GM18861 (cell line): Measurements from ENCODE around the gene KIF4A.
"Not testable (repeated sequence)": the region's sequence is repeated elsewhere in the genome, so short reads cannot be mapped to it uniquely, and the experiment has no call there.

Experiments used
- ATAC-seq: cut with Tn5 transposase; IDR thresholded peaks from one replicate; pipeline ENCODE4 v1.9.1; 2021; ENCODE audit not compliant: unreplicated experiment

Gene KIF4A

GRCh38 chrX:70280573-70280972 lies 9.3 kb upstream of the KIF4A start:
- no peak for ATAC-seq

DNA sequence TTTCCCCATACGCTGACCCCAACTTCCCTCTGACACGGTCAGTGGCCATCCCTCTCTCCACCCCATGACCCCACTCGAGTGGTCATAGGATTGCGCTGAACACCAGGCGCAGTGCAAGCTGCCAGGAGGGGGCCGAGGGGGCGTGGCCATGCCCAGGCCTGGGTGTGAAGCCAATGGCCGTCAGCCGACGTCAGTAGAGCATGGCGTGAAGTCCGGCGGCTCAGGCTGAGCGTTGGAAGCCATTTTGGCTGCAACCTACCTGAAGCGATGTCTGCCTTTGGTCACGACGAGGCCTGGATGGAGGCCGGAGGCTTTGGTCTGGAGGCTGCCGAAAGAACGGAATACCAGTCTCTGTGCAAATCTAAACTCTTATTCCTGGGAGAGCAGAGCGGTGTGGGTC lies 8.0 kb upstream of the KIF4A start, which contains the start of gene RAB41:
Gene RAB41, plus strand, starts transcription at position 222 of the 400 bp plus-strand sequence. Its CDS starts 46 bp downstream, at position 268.
- ATAC-seq = no peak

- ATAC-seq = no peak
Observed at GRCh38 chrX:70289168-70289792, 624 bp upstream of the KIF4A start.

DNA sequence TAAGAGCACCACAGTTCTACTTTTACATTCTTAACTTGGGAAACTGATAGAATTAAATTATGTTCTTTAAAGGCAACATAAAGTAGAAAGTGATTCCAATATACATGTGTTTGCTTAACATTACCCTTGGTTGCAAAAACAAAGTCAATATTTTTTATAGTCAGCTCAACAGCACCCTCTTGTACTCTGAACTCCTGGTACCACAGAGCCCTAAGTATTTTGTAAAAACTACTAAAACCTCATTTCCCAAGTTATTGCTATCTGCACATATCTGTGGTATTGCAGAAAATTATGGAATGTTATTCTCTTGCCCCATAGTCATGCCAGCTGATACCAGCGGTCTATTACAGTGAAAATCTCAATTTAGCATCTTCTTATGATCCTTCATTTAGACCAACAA lies 2.9 kb downstream of the KIF4A start:
- ATAC-seq = no peak

GRCh38 chrX:70293621-70294020 lies 3.7 kb downstream of the KIF4A start:
- ATAC-seq = no peak

- ATAC-seq = no peak
Observed at GRCh38 chrX:70301716-70302115, 11.8 kb downstream of the KIF4A start.

- ATAC-seq = no peak
Observed at GRCh38 chrX:70313503-70313902, 23.6 kb downstream of the KIF4A start.

- ATAC-seq = no peak
Observed at GRCh38 chrX:70322784-70323183, 32.9 kb downstream of the KIF4A start.

- not testable (repeated sequence) for ATAC-seq
Observed at GRCh38 chrX:70323628-70324027, 33.7 kb downstream of the KIF4A start.

DNA sequence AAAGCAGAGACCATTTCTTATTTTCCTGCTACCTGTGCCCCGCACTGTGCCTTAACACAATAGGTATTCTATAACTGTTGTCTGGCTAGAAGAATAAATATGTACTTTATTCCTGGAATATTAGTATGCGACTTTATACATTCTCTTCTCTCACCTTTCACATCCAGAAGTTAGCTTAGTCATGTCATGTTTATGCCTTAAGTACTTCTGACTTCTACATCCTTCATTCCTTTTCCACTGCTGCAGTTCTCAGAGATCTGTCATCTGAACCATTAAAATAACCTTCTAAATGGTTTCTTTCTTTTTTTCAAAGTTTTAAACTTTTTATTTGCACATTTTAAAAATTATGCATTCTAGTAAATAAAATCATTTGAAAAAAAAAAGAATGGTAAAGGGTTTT lies 34.4 kb downstream of the KIF4A start:
- no peak for ATAC-seq

- no peak for ATAC-seq
Observed at GRCh38 chrX:70331161-70331560, 41.3 kb downstream of the KIF4A start.

- no peak for ATAC-seq
Observed at GRCh38 chrX:70332600-70332999, 42.7 kb downstream of the KIF4A start.

- ATAC-seq = peak; percentile 100
Observed at GRCh38 chrX:70336767-70337166, 46.9 kb downstream of the KIF4A start.

DNA sequence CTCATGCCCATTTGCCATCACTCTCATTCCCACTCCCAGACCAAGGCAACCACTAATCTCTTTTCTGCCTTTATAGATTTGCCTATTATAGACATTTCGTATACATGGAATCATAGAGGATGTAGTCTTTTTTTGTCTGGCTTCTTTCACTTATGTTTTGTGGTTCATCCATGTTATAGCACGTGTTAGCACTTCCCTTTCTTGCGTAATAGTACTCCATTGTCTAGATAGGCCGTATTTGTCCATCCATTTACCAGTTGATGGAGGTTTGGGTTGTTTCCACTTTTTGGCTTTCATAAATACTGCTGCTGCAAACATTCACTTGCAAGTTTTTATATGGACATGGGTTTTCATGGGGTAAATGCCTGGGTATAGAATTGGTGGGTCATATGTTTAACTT lies 48.4 kb downstream of the KIF4A start:
- no peak for ATAC-seq

DNA sequence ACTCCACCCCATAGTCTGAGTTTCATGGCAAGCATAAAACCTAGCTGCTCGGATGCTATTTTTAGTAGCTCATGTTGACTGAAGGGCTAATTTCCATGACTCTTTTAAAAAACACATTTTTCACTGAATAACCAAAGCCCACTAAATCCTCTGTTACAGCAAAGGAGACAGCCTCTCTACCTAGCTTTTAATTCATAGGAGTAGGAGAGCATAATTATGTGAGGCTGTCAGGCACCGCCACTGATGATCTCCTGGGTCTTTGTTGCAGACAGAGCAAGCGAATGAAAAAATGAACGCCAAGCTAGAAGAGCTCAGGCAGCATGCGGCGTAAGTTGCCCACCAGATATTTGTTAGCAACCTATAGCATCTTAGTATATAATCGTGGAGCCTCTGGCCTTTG lies 53.5 kb downstream of the KIF4A start:
- no peak for ATAC-seq

DNA sequence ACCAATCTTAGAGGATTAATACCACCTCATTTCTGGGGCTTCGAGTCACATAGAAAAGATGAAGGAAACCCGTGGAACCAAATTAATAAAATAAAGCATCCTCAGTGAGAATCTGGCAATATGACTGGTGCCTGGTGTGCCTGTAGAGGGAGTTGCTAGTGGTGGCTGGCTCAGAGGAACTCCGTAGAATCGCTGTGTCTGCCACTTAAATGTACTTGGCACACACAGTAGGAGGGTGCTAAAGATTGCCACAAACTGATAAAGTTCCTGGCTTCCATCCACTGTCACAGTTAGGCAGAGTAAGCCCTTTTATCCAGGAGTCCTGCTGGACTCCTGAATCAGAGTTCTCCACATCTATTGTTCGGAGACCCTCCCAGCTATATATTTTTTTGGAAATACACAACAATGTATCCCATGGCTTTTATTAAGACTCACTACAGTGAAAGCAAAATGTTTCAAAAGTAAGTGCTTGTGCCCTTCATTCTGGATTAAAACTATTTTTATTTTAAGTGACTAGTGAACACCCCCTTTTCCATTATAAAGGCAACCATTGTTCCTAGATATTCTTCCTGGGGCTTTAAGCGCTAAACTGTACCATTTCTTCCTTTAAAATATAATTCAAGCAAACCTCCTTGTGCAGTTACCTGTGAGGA lies 56.6 kb downstream of the KIF4A start:
- no peak for ATAC-seq

DNA sequence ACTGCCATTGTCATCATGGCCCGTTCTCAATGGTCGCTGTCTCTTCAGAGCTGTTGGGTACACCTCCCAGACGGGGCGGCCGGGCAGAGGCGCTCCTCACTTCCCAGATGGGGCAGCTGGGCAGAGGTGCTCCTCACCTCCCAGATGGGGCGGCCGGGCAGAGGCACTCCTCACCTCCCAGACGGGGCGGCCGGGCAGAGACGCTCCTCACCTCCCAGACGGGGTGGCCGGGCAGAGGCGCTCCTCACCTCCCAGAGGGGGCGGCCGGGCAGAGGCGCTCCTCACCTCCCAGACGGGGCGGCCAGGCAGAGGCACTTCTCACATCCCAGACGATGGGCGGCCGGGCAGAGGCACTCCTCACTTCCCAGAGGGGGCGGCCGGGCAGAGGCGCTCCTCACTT lies 58.9 kb downstream of the KIF4A start:
- ATAC-seq = not testable (repeated sequence)

- ATAC-seq = not testable (repeated sequence)
Observed at GRCh38 chrX:70349367-70350125, 59.6 kb downstream of the KIF4A start.

DNA sequence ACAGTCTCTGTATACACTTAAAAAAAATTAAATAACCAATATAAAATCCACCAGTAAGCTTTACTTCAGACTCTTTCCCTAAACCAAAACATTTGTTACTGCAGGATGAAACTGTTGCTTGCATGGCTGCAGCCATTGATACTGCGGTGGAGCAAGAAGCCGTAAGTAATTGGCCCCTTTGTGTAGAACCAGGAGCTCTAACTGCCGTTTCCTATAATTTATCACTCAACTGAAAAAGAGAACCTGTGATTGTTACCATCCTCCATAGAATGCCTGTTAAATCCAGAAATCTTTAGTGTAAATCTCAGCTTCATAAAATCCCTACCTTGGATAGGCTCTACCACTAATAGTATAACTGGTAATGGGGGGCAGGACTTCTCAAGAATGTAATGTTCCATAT lies 62.6 kb downstream of the KIF4A start:
- ATAC-seq = no peak

DNA sequence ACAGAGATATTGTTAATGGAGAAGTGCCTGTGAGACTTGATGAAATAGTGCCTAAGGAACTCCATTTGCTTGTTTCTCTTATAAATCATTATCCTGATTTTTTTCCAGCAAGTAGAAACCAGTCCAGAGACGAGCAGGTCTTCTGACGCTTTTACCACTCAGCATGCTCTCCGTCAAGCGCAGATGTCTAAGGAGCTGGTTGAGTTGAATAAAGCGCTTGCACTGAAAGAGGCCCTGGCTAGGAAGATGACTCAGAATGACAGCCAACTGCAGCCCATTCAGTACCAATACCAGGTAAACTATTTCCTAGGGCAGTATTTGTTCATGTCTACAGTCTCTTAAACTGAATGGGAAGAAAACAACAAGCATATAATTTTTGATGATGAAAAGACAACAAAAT lies 63.6 kb downstream of the KIF4A start:
- ATAC-seq = no peak

GRCh38 chrX:70354716-70355115 lies 64.8 kb downstream of the KIF4A start:
- no peak for ATAC-seq

- ATAC-seq = no peak
Observed at GRCh38 chrX:70359458-70359857, 69.6 kb downstream of the KIF4A start.
